ENCODE data around the gene ZNF823.
A peak's percentile ranks its signal among the peaks of the same experiment; 100 is the strongest.
"Not testable (repeated sequence)": the region's sequence is repeated elsewhere in the genome, so short reads cannot be mapped to it uniquely, and the experiment has no call there.

Gene ZNF823

DNA sequence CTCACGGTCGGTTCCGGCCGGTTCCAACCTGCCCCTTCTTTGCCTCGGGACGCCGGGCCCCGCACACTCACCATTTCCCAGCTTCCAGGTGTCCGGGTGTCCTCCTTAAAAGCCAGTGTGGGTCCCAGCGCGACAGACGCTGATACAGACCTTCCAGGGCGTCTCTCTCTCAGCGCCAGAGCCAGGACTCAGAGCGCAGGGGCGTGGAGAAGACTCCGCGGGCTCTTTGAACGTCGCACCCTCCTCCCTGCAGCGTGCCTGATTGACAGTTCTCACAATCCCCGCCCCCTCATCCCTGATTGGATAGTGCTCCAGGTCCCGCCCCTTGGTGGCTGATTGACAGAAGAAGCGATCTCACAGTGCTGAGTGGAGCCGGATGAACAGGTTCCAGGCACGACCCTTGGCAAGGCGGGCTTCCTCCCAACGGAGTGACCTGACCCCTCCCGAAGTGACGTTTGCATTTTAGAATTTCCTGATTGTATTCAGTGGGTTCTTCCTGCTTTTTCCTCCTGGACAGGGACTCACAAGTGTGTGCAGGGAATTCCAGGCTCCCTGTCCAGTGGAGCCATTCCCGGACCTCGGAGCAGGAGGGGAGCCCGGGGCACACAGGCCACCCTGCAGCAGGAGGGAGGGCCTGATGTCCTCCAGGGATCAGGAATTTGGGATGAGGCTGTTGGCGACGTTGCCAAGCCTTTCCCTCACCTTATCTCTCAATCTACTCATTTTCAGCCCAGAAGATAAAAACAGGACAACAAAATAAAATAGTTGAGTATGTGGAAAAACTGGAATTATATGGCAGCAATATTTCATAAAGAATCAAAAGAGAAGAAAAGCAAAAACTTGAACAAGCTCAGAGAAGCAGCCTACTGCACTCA lies at the start of gene ZNF823:
TSS of gene ZNF823 (minus strand) at position 201 of the 875 bp plus-strand sequence. CDS start at position 74, 127 bp downstream.
- peak within 1 kb of the TSS; percentile 65 to 99 (median 90) for H3K4me3 ChIP-seq
- H3K27ac ChIP-seq: peak within 1 kb of the TSS; percentile 72 to 97 (median 88)

DNA sequence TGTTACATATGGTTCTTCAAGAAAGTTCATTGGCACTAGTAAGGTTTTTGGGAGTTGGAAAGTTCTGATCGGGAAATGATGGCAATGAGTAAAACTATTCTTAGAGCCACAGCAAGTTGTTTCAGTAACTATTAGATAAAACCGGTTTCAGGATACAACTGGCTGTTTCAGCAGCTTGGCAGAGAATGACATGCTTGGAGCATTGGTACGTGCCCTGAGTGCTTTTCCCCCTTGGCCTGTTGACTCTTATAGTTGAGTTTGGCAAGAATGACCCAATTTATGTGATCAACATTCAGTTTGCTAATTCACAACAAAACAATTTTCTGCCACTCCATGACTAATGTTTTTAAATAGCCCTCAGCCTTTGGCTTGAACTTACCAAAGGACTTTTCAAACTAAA lies 48.8 kb upstream of the ZNF823 start:
- no peak overlapping the region for H3K4me3 ChIP-seq
- H3K27ac ChIP-seq: no peak overlapping the region

DNA sequence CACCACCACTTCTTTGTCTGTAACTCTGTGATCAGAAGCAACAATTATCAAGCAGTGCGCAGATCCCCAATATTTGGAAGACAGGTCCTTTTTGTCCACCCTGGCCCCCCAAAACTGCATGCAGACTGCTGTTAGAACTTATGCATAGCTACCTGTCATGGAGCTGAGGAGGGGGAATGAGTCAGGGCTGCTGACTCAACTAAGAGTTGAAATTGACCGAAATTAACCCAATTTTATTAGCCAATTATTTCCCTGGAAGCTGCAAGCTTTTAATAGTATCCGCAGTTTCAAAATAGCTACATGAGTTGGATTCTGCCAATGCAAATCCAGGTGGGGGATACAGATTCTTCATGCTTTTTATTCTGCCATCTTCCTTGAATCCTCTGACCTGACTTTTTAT lies 45.6 kb upstream of the ZNF823 start:
- Histone ChIP-seq H3K4me3 (no peak overlapping the region), H3K27ac (no peak overlapping the region)

DNA sequence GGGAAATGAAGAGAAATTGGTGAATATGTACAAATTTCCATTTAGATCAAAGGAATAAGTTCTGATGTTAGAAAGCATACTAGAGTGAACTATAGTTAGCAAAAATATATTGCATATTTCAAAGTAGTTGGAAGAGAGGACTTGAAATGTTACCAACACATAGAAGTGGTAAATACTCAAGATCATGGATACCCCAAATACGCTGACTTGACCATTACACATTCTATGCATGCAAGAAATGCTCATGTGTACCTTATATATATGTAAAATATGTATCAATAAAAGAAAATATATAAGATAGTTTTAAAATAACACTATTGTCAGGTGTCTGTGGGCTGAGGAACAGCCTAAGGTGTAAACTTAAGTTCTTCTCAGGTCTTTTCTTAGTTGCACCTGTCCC lies 45.0 kb upstream of the ZNF823 start:
- no peak overlapping the region for H3K27ac ChIP-seq
- H3K4me3 ChIP-seq: no peak overlapping the region

DNA sequence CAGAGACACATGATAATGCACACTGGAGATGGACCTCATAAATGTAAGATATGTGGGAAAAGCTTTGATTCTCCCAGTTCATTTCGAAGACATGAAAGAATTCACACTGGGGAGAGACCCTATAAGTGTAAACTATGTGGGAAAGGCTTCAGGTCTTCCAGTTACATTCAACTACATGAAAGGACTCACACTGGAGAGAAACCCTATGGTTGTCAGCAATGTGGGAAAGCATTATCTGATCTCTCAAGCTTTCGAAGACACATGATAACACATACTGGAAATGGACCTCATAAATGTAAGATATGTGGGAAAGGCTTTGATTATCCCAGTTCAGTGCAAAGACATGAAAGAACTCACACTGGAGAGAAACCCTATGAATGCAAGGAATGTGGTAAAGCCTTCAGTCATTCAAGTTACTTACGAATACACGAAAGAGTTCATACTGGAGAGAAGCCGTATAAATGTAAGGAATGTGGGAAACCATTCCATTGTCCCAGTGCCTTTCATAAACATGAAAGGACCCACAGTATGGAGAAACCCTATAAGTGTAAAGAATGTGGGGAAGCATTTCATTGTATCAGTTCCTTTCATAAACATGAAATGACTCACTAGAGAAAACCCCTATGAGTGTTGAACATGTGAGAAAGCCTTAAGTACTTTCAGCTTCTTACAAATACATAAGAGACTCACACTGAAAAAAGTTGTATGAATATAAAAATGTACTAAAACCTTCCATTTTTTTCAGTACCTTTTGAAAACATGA lies 42.7 kb upstream of the ZNF823 start:
- no peak overlapping the region for H3K27ac ChIP-seq
- no peak overlapping the region for H3K4me3 ChIP-seq

DNA sequence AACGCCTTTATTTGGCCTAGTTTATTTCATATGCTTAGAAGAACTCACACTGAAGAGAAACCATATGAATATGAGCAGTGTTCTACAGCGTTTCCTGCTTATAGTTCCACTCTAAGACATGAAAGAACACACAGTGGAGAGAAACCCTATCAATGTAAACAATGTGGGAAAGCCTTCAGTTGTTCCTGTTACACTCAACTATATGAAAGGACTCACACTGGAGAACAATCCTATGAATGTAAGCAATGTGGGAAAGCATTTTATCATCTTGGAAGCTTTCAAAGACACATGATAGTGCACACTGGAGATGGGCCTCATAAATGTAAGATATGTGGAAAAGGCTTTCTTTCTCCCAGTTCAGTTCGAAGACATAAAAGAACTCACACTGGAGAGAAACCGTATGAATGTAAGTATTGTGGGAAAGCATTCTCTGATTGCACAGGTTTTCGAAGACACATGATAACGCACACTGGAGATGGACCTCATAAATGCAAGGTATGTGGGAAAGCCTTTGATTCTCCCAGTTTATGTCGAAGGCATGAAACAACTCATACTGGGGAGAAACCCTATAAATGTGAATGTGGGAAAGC lies 41.8 kb upstream of the ZNF823 start:
- Histone ChIP-seq H3K4me3 (no peak overlapping the region), H3K27ac (no peak overlapping the region)

DNA sequence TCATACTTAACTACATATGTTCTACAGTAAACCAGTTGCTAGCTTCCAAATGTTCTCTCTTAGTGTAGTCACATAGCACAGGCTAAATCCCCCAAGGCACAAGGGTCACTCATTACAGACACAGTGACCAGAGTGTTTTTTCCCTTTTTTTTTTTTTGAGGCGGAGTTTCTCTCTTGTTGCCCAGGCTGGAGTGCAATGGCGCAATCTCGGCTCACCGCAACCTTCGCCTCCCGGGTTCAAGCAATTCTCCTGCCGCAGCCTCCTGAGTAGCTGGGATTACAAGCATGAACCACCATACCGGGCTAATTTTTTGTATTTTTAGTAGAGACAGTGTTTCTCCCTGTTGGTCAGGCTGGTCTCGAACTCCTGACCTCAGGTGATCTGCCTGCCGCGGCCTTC lies 37.9 kb upstream of the ZNF823 start:
- not testable (repeated sequence) for H3K27ac ChIP-seq, H3K4me3 ChIP-seq

DNA sequence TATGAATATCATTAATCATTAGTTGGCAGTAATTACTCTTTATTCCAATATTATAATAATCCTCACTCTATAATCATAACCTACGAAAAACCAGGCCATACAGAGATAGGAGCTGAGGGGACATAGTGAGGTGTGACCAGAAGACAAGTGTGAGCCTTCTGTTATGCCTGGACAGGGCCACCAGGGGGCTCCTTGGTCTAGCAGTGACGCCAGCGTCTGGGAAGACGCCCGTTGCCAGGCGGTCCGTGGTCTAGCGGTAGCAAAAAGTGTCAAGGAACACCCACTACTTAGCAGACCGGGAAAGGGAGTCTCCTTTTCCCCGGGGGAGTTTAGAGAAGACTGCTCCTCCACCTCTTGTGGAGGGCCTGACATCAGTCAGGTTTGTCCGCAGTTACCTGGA lies 32.8 kb upstream of the ZNF823 start:
- H3K27ac ChIP-seq: not testable (repeated sequence)

DNA sequence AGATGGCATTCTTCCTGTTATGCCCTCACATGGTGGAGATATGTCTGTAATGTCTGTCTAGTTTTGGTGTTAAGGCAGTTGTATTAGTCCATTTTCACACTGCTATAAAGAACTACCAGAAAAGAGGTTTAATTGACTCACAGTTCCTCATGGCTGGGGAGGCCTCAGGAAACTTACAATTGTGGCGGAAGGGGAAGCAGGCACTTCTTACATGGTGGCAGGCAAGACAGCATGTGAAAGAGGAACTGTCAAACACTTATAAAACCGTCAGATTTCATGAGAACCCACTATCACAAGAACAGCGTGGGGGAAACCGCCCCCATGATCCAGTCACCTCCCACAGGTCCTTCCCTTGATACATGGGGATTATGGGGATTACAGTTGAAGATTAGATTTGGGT lies 31.2 kb upstream of the ZNF823 start:
- Histone ChIP-seq H3K4me3 (no peak overlapping the region), H3K27ac (no peak overlapping the region)

More for the DNA sequence above, 32.8 kb upstream of the ZNF823 start:
- H3K4me3 ChIP-seq: not testable (repeated sequence)

- peak overlapping the region in 20 of 21 experiments; percentile 39 to 96 (median 88) for H3K27ac ChIP-seq
Observed at GRCh38 chr19:11767633-11768133, 28.9 kb upstream of the ZNF823 start.

GRCh38 chr19:11766597-11767591 lies 28.1 kb upstream of the ZNF823 start, which contains the start of gene ZNF441:
TSS of gene ZNF441 (plus strand) at chr19:11767000. CDS start at chr19:11767194, 194 bp downstream.
- H3K4me3 ChIP-seq: peak within 1 kb of the TSS; percentile 48 to 92 (median 75)
- peak within 1 kb of the TSS; percentile 39 to 96 (median 87) for H3K27ac ChIP-seq

More at GRCh38 chr19:11767633-11768133, 28.9 kb upstream of the ZNF823 start:
- H3K4me3 ChIP-seq: peak overlapping the region; percentile 48 to 92 (median 75)

DNA sequence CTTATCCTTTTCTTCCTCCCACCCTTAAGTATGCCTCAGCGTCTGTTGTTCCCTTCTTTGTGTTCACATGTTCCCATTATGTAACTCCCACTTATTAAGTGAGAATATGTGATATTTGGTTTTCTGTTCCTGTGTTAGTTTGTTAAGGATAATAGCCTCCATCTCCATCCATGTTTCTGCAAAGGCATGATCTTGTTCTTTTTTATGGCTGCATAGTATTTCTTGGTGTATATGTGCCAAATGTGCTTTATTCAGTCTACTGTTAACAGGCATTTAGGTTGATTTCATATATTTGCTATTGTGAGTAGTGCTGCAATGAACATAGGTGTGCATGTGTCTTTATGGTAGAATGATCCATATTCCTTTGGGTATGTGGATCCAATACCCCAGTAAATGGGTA lies 24.9 kb upstream of the ZNF823 start:
- Histone ChIP-seq H3K27ac (no peak overlapping the region), H3K4me3 (no peak overlapping the region)

GRCh38 chr19:11763117-11763516 lies 24.4 kb upstream of the ZNF823 start:
- Histone ChIP-seq H3K4me3 (no peak overlapping the region), H3K27ac (no peak overlapping the region)

GRCh38 chr19:11759805-11760204 lies 21.1 kb upstream of the ZNF823 start:
- Histone ChIP-seq H3K4me3 (no peak overlapping the region), H3K27ac (no peak overlapping the region)

DNA sequence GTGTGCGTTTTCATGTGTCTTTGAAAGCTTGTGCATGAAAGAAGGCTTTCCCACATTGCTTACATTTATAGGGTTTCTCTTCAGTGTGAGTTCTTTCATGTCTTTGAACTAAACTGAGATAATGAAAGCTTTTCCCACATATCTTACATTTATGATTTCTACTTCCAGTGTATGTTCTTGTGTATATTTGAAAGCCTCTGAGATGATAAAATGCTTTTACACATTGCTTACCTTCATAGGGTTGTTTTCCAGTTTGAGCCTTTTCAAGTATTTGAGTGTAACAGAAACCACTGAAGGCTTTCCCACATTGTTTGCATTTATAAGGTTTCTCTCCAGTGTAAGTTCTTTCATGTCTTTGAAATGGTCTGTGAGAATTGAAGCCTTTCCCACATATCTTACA lies 18.2 kb upstream of the ZNF823 start:
- no peak overlapping the region for H3K4me3 ChIP-seq
- no peak overlapping the region for H3K27ac ChIP-seq

DNA sequence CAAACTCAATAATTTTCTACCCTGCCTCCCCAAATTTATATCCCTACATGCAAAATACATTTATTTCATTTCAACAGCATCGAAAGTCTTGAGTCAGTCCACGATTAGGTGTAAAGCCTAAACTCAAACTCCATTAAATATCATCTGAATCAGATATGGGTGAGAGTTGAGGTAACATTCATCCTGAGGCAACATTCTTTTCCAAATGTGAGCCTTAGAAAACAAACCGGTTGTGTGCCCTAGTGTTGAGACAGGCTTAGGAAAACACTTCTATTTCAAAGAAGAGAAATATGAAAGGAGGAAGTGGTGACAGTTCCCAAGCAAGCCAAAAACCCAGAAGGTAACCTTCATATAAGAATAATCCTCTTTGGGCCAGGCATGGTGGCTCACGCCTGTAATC lies 15.9 kb upstream of the ZNF823 start:
- H3K27ac ChIP-seq: no peak overlapping the region
- H3K4me3 ChIP-seq: no peak overlapping the region

GRCh38 chr19:11752244-11752736 lies 13.5 kb upstream of the ZNF823 start:
- Histone ChIP-seq H3K27ac (no peak overlapping the region), H3K4me3 (no peak overlapping the region)

- no peak overlapping the region for H3K4me3 ChIP-seq
- H3K27ac ChIP-seq: no peak overlapping the region
Observed at GRCh38 chr19:11749751-11750150, 11.0 kb upstream of the ZNF823 start.

DNA sequence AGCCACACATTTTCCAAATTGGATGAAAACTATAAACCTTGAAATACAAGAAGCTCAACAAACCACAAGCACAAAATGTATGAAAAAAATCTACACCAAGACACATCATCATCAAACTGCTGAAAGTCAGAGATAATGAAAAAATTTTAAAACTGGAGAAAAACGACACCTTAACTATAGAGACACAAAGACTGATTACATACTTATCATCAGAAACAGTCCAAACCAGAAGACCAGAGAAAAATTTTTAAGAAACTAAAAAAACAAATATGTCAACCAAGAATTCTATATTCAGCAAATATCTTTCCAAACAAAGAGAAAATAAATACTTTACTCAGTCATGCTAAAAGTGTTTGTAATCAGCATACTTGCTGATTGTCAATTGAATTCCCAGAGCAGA lies 8.5 kb upstream of the ZNF823 start:
- H3K4me3 ChIP-seq: no peak overlapping the region
- no peak overlapping the region for H3K27ac ChIP-seq

All from skin epidermis (tissue), 12 donors.